Activated naive CD4-positive, alpha-beta T cell treated with anti-CD3 and anti-CD28 coated beads, Interleukin-2, amount 50 U/mL, for 24 hours (primary cell): ENCODE measurements around the gene KATNA1.

Source experiments
- H3K27ac Mint-ChIP-seq: one replicate; pipeline ENCODE4 v1.8.0; 2021; ENCODE audit warnings: mild to moderate bottlenecking, mixed read lengths
- H3K27me3 Mint-ChIP-seq: one replicate; pipeline ENCODE4 v1.8.0; 2021; ENCODE audit warnings: mixed read lengths
- H3K36me3 Mint-ChIP-seq: one replicate; pipeline ENCODE4 v1.8.0; 2021; ENCODE audit warnings: mixed read lengths
- H3K4me1 Mint-ChIP-seq: one replicate; pipeline ENCODE4 v1.8.0; 2021; ENCODE audit warnings: mixed read lengths
- H3K4me3 Mint-ChIP-seq: one replicate; pipeline ENCODE4 v1.8.0; 2021; ENCODE audit warnings: mild to moderate bottlenecking, mixed read lengths
- H3K9me3 Mint-ChIP-seq: one replicate; pipeline ENCODE4 v1.8.0; 2021; ENCODE audit warnings: mixed read lengths

KATNA1 gene

DNA sequence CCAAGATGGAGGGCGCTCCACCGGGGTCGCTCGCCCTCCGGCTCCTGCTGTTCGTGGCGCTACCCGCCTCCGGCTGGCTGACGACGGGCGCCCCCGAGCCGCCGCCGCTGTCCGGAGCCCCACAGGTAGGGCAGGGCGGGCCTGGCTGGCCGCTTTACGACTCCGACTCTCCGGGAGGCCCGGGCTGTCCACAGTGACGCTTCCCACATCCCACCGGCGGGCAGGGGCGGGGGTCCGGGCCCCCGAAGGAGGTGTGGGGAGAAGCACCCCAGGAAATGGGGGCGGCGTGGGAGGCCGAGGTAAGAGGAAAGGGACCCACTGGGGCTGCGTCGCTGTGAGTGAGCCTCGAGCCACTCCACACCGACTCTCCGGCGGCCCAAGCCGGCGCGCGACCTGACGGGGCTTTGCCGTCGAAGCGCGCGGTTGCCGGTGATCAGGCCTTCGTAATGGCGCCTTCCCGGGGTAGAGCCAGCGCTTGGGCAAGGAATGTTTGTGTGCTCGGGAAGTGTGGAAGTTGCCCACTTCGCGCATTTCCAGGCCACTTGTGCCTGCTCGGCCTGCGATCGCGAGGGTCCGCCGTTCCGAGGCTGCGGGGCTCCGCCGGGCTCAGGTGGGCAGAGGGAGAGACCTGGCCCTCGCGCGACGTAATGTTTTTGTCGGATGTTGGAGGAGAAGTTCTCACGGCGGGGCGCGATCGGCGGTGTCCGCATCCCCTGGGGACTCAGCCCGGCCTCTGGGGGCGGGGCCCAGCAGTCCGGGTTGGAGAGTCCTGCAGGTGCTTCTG is 81.9 kb downstream of the KATNA1 start:
- no peaks in the 10 kb centered on the region for H3K9me3 Mint-ChIP-seq
- no peaks in the 10 kb centered on the region for H3K27me3 Mint-ChIP-seq
- H3K4me1 Mint-ChIP-seq, result peaks cover 31% of the 10 kb centered on the region
- H3K4me3 Mint-ChIP-seq, result peak overlapping the region; percentile 94
- H3K36me3 Mint-ChIP-seq, result no peaks in the 10 kb centered on the region
- peak overlapping the region; percentile 84 for H3K27ac Mint-ChIP-seq

DNA sequence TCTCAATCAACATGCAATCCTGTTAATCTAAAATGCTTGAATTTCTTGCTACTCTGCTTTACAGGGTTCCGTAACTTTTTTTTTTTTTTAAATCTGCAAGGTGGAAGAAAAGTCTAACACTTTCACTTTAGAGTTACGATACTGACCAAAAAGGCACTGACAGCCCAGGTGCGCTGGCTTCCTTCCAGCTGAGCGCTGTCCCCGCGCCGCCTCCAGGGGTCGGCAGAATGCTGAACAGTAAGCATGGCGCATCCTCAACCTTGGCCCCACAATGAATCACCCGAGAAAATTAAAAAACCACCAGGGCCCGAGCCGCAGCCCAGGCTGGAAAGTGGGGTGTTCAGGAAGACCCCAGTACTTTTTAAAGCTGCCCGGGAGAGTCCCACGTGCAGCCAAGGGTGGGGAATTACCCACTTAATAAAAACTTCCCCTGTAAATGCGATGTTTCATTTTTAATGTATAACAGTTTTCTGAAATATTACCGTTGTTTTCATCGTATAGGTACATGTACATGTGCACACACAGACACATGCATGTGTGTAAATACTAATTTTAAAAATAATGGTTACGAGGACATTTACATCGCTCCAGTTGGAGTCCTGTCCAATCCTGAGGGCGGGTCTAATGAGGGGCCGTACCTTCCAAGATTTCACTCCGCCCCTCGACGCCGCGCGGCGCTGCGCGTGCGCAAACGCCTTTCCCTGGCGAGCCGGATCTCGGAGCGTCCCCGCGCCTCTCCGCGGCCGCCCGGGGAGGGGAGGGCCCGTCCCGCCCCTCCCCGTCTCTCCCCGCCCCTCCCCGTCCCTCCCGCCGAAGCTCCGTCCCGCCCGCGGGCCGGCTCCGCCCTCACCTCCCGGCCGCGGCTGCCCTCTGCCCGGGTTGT is 82.7 kb downstream of the KATNA1 start, which contains the start of gene GINM1:
GINM1 (plus strand) TSS at position 849 of the 883 bp plus-strand sequence. CDS start 40 bp downstream, outside the sequence.
- Mint-ChIP-seq H3K9me3 (no peaks in the 10 kb centered on the region), H3K36me3 (no peaks in the 10 kb centered on the region), H3K27ac (peak within 1 kb of the TSS; percentile 96), H3K27me3 (no peaks in the 10 kb centered on the region), H3K4me3 (peak within 1 kb of the TSS; percentile 94), H3K4me1 (peaks cover 30% of the 10 kb centered on the region)

DNA sequence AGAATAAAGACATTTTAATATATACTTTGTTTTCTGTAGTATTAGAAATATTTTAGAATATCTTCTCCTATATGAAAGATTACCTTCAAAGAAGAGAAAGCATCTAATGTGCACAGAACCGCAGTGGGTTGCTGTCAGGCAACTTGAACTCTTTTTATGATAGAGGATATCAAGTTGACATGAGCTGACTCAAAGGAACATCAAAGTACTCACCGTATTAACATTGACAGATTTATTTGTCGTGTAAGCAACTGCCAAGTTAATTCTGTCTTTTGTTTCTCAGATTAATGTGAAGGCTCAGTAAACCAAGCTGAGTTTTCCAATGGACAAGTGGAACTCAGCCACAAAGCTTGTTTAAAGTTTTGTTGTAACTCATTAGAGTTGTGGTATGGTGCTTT is 84.6 kb downstream of the KATNA1 start:
- no peak overlapping the region for H3K4me3 Mint-ChIP-seq
- no peaks in the 10 kb centered on the region for H3K27me3 Mint-ChIP-seq
- no peaks in the 10 kb centered on the region for H3K9me3 Mint-ChIP-seq
- H3K36me3 Mint-ChIP-seq, result no peaks in the 10 kb centered on the region
- H3K27ac Mint-ChIP-seq, result no peak overlapping the region
- H3K4me1 Mint-ChIP-seq, result peaks cover 23% of the 10 kb centered on the region

DNA sequence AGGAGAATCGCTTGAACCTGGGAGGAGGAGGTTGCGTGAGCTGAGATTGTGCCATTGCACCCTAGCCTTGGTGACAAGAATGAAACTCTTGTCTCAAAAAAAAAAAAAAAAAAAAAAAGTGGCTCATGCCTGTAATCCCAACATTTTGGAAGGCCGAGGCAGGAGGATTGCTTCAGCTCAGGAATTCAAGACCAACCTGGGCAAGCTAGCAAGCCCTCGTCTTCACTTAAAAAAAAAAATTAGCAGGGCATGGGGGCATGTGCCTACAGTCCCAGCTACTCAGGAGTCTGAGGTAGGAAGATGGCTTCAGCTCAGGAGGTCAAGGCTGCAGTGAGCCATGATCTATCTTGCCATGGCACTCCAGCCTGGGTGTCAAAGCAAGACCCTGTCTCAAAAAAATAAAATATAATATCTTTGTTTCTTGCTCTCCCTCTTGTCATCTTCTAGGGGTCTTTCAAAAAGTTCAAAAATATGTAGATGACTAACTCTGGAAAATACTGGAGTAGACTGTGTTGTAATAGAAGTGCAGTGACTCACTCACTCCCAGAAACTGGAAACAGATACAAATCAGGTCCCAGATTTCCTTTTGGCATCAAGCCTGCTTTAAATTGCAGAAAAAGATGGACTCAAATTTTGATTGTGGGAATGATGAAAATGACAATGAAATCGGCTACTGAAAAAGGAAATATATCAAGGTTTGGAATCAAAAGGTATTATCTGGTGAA is 85.1 kb downstream of the KATNA1 start:
- Mint-ChIP-seq H3K4me1 (peaks cover 23% of the 10 kb centered on the region), H3K27ac (no peak overlapping the region), H3K27me3 (no peaks in the 10 kb centered on the region), H3K36me3 (no peaks in the 10 kb centered on the region), H3K4me3 (no peak overlapping the region), H3K9me3 (no peaks in the 10 kb centered on the region)

DNA sequence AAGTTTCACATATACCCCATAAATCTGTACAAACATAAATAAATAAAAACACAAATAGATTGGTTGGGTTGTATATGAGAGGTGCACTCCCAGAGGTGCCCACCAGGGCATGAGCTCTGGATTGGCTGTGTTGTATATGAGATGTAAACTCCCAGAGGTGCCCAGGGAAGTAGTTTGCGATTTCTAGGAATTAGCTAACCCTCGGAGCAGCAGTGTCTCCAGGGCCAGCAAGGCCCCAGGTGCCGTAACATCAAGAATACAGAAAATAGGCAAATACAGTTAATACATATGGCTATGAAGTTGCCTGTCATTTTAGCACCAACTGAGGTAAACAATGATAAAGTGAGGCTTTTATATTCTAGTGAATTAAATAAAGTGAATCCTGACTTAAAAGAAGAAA is 87.8 kb downstream of the KATNA1 start:
- Mint-ChIP-seq H3K27ac (no peak overlapping the region), H3K36me3 (no peaks in the 10 kb centered on the region), H3K27me3 (peaks cover 2% of the 10 kb centered on the region), H3K4me3 (no peak overlapping the region), H3K4me1 (peaks cover 7% of the 10 kb centered on the region), H3K9me3 (no peaks in the 10 kb centered on the region)

DNA sequence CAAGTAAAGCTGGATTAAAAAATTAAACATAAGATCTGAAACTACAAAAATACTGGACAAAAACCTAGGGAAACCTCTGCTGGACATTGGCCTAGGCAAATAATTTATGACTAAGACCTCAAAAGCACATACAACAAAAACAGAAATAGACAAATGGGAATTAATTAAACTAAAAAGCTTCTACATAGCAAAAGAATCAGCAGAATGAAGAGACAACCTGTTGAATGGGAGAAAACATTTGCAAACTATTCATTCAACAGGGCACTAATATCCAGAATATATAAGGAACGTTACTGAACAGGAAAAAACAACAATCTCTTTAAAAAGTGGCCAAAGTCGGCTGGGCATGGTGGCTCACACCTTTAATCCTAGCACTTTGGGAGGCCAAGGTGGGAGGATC is 89.1 kb downstream of the KATNA1 start:
- H3K27me3 Mint-ChIP-seq, result peaks cover 4% of the 10 kb centered on the region
- peaks cover 3% of the 10 kb centered on the region for H3K4me1 Mint-ChIP-seq
- no peaks in the 10 kb centered on the region for H3K36me3 Mint-ChIP-seq
- no peak overlapping the region for H3K27ac Mint-ChIP-seq
- no peaks in the 10 kb centered on the region for H3K9me3 Mint-ChIP-seq
- H3K4me3 Mint-ChIP-seq, result no peak overlapping the region

DNA sequence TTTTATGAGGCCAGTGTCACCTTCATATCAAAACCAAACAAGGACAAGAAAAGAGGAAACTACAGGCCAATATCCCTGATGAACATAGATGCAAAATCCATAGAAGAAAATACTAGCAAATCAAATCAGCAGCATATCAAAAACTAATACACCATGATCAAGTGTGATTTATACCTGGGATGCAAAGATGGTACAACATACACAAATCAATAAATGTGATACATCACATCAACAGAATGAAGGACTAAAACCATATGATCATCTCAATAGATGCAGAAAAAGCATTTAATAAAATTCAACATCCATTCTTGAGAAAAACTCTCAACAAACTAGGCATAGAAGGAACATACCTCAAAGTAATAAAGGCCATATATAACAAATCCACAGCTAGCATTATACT is 90.5 kb downstream of the KATNA1 start:
- Mint-ChIP-seq H3K27me3 (peaks cover 4% of the 10 kb centered on the region), H3K4me1 (no peaks in the 10 kb centered on the region), H3K27ac (no peak overlapping the region), H3K36me3 (no peaks in the 10 kb centered on the region), H3K4me3 (no peak overlapping the region), H3K9me3 (no peaks in the 10 kb centered on the region)

DNA sequence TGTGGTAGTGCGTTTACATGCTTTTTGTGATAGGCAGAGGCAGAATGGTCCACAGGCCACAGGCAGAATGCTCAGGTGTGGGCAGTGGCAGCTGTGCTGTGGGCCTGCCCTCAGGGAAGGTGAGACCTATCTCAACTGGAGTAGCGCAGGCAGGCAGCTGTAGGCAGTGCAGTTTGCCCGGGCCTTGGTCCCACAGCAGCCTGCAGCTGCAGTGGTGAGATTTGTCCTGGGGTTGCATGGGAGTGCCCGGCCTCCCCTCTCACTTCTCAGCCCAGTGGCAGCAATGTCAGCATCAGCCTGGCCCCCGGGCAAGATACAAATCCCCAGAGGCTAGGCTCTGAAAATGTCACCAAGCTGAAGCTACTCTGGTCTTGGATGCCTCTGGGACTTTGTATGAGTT is 96.6 kb downstream of the KATNA1 start:
- no peak overlapping the region for H3K4me3 Mint-ChIP-seq
- H3K4me1 Mint-ChIP-seq, result peaks cover 6% of the 10 kb centered on the region
- H3K27ac Mint-ChIP-seq, result no peak overlapping the region
- H3K9me3 Mint-ChIP-seq, result no peaks in the 10 kb centered on the region
- peaks cover 2% of the 10 kb centered on the region for H3K27me3 Mint-ChIP-seq
- no peaks in the 10 kb centered on the region for H3K36me3 Mint-ChIP-seq

DNA sequence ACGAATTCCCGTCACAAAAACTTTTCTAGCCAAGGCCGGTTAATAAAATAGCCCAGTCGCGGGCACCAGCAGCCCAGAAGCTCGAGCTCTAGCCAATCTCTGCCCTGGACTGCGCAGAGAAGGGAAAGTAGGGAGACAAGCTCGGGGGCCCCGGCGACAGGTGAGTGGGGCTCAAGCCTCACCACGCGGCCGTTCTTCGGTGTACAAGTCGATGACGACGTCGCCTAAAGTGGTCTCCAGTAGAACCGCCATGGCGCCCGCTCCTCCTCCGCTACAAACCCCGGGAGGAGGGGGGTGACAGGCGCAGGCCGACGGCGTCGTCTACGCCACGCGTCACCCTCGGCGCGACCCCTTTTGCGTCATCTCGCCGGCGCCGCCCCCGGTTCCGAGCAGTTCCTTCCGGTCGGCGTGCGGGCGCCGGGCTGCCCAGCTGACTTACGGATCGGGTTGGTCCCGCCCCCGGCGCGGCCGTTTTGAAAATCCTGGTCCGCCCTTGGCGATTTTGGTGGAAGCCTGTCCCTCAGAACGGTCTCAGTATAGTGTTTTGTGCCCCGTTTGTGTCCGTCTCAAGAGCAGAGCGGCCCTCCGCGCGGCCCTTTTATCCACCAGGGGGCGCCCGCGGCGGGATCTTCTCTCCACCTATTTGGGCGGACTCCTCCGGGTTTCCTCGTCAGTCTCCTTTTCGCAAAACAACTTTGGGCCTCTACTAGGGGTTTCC is 102.6 kb downstream of the KATNA1 start, which contains the start of gene PPIL4:
PPIL4 (minus strand) TSS at position 290 of the 718 bp plus-strand sequence; CDS start at position 252, 38 bp downstream.
- Mint-ChIP-seq H3K36me3 (no peaks in the 10 kb centered on the region), H3K27ac (peak within 1 kb of the TSS; percentile 98), H3K27me3 (no peaks in the 10 kb centered on the region), H3K9me3 (no peaks in the 10 kb centered on the region), H3K4me1 (peaks cover 46% of the 10 kb centered on the region), H3K4me3 (peak within 1 kb of the TSS; percentile 94)

DNA sequence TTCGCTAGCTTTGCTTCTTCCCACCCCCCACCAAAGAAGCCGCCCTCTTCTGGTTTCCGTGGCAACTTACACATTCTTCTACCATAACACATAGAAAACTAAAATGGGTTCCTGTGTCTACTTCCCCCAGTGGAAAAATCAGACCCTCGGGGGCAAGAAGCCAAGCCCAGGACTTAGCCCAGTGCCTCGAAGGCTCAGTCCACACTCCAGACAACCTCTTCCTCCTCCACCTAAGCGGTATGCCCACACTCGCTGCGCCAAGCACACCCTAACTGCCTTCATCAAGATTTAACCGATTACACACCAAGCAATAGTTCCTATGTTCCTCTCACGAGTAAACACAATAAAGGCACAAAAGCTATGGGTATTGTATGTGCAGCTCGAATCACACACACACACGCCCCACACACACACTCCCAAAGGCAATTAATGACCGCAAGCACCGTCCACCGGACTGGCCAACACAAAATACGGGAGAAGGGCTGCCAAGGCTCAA is 103.2 kb downstream of the KATNA1 start:
- H3K4me1 Mint-ChIP-seq, result peaks cover 48% of the 10 kb centered on the region
- H3K36me3 Mint-ChIP-seq, result peaks cover 2% of the 10 kb centered on the region

More for the DNA sequence above, 103.2 kb downstream of the KATNA1 start:
- H3K27ac Mint-ChIP-seq, result peak overlapping the region; percentile 98
- H3K9me3 Mint-ChIP-seq, result no peaks in the 10 kb centered on the region
- no peaks in the 10 kb centered on the region for H3K27me3 Mint-ChIP-seq
- H3K4me3 Mint-ChIP-seq, result peak overlapping the region; percentile 94
